Stimulated activated CD8-positive, alpha-beta memory T cell treated with anti-CD3 and anti-CD28 coated beads, Interleukin-15, amount 100 ng/mL, for 4 hours (primary cell): ENCODE data around the gene SCPEP1.
A peak's percentile ranks its signal among the peaks of the same experiment; 100 is the strongest.
"Not testable (repeated sequence)": the region's sequence is repeated elsewhere in the genome, so short reads cannot be mapped to it uniquely, and the experiment has no call there.

ENCODE experiments used
- DNase-seq, 2 donors: peaks; one replicate each; pipeline ENCODE4 v3.0.0-alpha.2; 2020; ENCODE audit warnings: low read depth in 2 of 2

The SCPEP1 gene, protein sequence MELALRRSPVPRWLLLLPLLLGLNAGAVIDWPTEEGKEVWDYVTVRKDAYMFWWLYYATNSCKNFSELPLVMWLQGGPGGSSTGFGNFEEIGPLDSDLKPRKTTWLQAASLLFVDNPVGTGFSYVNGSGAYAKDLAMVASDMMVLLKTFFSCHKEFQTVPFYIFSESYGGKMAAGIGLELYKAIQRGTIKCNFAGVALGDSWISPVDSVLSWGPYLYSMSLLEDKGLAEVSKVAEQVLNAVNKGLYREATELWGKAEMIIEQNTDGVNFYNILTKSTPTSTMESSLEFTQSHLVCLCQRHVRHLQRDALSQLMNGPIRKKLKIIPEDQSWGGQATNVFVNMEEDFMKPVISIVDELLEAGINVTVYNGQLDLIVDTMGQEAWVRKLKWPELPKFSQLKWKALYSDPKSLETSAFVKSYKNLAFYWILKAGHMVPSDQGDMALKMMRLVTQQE

DNA sequence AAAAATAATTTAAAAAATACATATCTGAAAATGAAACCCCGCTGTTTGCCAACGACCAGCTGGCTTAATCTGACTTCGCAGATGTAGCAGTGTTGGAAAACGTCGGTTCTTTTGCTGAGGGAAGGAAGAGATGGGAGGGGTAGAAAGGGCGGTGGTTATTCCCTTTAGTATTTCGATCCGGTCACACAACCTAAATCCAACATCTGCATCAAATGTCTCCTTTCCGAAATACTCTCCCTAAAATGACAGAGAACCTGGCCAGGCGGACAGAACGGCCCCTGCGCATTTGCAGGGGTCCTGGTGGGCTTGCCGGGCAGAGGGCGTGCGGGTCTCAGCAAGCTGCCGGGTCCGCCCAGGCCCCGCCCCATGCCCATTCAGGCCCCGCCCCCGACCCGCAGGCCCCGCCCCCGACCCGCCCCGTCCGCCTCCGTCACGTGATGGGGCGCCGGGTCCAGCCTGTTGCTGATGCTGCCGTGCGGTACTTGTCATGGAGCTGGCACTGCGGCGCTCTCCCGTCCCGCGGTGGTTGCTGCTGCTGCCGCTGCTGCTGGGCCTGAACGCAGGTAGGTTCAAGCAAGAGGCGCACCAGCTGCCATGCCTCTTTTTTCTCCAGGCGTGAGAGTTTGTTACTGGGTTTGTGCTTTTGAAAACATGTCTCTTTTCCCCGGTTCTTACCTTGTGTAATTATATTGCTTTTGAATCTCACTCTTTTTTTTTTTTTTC is at the start of gene SCPEP1:
Gene SCPEP1 (plus strand): TSS at position 459 of the 723 bp plus-strand sequence. CDS start 29 bp downstream, at position 488.
- DNase-seq, result peak; percentile 59 to 60

DNA sequence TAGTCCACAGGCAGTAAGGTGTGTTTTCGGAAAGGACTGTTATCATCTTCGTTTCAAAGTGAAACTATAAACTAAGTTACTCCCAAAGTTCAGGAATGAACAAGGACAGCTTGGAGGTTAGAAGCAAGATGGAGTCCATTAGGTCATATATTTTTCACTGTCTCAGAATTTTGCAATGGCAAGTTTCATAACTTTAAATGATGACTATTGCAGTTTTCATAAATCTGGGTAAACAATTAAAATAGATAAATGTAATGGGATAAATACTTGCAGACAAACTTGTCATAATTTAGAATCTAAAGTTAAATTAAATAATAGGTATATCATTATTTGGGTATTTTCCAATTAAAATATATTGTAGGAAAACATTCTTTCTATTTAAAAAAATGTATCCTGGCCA is 49.3 kb upstream of the SCPEP1 start:
- DNase-seq, result no peak

DNA sequence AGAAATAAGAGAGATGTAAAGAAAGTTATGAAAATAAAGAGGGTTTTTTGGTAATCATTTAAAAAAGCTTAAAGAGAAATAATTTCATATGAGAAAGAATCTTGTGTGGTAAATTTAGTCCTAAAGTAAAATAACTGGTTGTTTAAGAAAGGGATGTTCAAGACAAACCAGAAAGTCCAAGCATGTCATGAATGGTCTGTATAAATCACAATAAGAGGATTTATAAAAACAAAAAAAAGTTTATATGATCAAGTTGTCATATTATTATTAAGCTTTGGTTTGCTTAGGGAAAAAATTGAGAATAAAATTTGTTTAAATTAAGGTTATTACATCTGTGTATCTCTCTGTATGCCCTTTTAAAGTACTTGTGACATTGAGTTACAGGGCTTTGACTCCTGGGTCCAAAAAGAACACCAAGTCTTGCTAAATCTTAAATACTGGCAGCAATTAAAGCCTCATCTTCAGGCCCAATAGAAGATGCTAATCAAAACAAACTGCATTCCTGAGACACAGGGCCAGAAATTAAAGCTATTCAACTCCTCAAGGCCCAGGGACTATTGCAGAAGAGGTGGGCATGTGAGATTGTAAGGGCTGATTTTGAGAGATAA is 48.5 kb upstream of the SCPEP1 start:
- DNase-seq, result no peak

DNA sequence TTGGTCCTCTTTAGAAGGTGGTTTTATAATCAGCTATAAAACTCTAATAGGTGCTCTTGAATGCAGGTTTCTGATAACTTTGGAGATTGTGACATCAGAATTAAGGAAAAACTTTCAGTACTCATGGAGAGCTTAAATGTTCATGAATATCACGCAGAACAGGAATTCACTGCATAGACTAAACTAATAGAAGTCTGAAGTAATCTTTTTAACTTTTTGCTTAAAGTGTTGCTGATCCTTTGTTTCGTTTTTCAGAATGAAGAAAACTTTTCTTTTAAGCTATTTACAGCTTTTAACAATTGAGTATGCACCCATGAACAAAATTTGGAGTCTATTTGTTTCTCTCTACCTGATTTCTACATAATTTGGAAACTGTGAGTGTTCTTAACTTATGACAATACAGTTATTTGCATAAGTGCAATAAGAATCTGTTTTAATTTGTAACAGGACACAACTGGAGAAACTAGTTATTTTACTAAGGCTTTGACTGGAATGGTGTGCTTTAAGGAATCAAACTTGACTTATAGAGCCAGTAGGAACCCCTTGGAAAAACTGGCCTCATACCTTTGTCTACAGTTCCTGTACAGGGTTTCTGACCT is 47.1 kb upstream of the SCPEP1 start:
- DNase-seq, result no peak

DNA sequence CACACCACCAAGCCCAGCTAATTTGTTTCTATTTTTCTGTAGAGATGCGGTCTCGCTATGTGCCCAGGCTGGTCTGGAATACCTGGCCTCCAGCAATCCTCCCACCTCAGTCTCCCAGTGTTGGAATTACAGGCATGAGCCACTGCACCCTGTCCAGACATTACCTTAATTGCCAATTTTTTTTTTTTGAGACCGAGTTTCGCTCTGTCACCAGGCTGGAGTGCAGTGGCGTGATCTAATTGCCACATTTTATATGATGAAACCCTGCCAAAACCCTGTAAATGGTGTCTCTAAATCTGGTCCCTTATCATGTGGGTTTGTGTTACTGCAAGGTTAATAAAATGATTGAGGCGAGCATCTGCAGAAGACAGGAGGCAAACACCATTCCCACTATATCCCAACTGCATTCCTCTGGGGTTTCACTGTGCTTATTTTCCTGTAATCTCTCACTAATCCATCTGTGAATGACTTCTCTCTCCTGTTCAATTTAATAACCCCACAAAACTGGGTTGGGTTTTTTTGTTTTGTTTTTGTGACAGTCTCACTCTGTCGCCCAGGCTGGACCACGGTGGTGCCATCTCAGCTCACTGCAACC is 44.7 kb upstream of the SCPEP1 start:
- DNase-seq, result no peak

DNA sequence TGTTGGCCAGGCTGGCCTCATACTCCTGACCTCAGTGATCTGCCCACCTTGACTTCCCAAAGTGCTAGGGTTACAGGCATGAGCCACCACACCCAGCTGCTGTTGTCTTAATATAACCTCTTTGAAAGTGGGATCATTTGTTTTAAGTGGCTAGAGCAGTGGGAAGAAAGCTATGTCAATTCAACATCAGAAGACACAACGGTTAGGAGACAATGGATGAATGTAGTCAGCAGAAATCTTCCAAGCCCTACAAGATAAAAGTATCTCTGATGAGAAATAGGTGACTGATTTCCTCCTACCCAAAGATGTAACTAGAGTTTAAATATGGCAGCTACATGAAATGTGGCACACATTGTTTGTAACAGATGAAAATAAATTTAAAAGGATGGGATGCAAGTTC is 44.1 kb upstream of the SCPEP1 start:
- no peak for DNase-seq

DNA sequence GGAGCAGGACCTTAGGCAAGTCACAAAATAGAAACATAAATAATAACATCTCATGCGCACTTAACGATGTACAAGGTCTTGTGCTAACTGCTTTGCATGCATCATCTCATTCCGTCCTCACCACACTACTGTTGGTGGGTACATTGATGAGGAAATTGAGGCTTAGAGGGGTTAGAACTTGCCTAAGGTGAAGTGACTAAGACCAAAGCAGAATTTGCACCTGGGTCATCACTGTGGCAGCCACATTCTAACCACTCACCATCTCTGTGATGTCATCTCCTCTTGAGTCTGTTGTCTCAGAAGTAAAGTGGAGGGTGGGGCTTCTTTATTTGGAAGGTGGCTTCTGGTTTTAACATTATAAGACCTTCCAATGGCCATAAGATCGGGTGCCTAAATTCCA is 43.7 kb upstream of the SCPEP1 start:
- DNase-seq, result no peak

DNA sequence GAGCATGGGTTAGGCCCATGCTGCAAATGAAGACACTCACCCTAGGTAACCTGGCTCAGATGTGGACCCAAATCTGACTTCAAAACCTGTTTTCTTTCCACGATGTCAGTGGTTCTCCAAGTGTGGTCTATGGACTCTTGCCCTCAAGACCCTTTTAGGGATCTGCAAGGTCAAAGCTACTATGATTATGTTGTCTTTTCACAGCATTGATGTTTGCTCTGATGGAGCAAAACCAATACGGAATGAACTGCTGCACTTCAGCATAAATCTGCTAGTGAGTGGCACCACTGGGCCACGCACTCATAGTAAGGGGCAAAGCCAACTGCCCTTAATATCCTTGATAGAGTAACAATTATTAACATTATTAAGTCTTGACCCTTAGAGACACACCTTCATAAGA is 42.5 kb upstream of the SCPEP1 start:
- DNase-seq, result no peak

DNA sequence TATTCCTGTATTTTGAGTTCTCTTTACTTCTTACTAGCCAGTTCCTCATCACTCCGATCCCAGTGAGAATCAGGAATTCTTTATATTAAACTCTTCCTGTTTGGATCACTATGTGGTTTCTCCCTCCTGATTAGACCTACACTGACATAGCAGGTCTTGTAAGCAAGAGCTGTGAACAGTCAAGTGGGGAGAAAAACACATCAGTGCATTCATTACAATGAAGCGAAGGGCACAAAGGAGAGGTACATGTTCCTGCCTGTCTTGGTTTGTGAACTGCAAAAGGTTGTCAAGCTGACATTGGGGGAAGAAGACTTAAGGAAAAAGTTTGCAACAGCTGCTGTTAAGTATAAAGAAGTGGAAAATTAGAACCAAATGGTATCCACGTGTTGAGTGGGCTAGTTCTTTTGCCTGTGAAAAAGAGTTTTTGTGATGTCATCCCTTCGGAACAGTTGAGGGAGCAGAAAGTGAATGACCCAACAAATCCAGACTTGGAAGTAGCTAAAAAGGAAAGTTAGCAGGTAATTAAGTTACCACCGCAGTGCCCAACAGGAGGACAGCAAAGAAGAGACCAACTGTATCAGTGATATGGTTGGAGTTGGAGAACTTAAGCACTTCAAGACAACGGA is 41.1 kb upstream of the SCPEP1 start:
- DNase-seq, result no peak

DNA sequence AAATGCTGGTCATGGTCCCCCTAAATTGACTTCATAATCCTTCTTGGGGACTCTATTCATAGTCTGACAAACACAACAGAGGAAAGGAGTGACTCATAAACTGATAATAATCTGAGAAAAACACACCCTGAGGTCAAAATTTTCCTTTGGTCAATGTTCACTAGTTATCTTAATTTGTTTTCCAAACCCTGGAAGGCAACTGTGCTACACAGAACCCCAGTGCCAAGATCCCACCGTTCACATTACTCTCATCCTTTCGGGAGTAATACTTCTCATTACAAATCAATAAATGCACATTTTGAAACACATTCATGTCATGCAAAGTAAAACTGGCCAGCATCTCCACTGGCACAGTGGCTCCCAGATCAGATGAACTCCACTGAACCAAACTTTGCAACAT is 40.2 kb upstream of the SCPEP1 start:
- DNase-seq, result no peak

DNA sequence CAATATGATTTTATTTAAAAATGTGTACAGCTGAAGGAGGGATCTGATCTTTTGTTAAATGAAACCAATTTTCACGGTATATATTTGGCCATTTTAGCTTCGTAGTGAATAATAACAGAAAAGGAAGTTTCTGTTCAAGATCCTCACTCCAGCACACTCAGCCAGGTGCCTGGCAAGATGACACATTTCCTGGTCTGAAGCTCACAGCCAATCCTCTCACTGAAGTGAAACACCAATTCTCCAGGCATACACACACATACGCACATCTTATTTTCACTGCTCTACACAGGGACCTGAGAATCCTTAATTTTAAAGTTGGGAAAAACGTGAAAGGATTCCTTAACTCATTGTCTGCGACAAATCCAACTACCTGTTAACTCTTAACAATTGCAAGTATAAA is 39.7 kb upstream of the SCPEP1 start:
- DNase-seq, result not testable (repeated sequence)

DNA sequence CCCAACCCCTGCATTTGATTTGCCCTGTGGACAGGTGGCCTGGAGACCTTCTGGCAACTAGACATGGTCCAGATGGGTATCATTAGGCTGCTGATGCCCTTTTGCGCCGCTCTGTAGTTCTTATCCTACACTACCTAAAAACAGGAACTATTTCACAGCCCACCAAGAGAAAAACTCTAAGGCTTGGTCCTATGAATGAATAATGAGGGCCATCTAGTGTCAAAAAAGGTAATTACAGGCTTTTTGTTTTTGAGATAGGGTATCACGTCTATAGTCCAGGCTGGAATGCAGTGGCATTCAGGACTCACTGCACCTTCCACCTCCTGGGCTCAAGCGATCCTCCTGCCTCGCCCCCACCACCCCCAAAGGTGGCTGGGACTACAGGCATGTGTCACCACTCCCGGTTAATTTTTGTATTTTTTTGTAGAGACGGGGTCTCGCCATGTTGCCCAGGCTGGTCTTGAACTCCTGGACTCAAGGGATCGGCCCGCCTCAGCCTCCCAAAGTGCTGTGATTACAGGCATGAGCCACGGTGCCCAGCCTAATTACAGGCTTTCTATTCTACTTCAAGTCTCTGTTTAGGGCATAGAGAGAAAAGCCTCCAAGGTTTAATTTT is 38.0 kb upstream of the SCPEP1 start:
- DNase-seq, result no peak

DNA sequence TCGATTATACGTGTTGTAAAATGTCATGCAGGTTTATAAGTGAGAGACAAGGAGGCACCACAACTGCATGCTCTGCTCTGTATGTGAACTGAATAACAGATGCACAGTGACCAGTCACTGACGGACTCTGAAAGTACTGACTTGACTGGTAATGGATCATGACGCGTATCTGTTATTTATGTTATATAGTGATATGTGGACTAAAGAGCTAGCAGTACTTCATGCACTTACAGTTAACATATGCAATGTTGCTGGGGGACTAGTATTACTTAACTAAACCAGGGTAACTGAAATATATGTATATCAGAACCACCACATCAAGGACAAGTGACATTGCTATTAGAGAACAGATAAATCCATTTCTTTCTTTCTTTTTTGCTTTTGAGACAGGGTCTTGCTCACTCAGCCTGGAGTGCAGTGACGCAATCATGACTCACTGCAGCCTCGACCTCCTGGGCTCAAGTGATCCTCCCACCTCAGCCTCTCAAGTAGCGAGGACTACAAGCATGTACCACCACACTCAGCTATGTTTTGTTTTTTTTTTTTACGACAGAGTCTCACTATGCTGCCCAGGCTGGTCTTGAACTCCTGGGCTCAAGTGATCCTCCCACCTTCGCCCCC is 34.3 kb upstream of the SCPEP1 start:
- DNase-seq, result no peak

DNA sequence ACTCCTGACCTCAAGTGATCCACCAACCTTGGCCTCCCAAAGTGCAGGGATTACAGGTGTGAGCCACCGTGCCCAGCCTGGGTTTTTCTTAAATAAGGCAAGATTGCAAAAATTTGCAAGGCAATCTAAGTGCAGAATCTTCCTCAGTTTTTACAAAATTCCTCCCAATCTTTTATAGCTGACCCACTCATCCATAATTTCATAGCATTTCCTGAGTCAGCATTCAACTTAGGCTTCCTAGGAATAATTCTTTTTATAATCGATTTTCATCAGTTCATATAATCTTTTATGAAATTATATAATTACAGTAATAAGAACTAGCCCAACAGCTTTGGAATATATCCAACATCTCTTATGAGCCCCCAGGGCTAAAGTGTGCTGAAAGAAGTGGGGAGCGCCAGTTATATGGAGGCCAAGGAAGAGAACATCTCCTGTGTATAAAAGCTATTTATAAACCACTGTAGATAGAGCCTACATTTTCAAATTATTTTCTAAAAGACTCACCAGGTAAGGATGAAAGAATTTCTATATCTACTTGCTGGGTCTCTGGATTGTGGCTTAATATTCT is 31.9 kb upstream of the SCPEP1 start:
- DNase-seq, result no peak

DNA sequence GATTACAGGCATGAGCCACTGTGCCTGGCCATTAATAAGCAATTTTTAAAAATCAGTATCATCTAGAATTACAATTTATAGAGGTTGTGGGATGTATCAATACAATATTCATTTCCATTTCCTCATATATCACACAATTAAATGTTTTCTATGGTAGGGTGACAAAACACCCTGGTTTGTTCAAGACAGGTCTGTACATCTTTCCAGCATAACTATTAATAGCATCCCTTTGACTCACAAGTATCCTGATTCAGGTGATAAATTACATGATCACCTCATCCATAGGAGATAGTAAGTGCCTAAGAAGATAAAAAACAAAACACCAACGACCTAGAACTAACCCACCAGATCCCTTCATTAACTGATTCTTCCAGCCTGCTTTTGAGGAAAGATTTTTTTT is 30.2 kb upstream of the SCPEP1 start:
- DNase-seq, result no peak

DNA sequence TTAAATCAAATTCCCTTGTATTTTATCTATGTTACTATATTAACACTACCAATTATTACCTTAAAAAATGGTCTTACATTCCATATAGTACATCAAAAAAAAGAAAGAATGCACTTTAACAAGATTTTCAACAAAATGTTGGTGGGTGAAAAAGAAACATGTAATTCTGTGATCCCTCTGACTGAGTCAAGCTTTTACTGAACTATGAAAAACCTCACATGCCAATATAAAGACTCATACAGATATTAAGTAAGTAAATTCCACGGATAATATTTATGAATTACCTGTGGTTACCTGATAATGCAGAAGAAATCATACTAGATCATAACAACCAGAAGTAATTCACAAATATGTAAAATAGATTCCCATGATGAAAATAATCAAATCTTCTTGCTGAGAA is 29.4 kb upstream of the SCPEP1 start:
- DNase-seq, result no peak

DNA sequence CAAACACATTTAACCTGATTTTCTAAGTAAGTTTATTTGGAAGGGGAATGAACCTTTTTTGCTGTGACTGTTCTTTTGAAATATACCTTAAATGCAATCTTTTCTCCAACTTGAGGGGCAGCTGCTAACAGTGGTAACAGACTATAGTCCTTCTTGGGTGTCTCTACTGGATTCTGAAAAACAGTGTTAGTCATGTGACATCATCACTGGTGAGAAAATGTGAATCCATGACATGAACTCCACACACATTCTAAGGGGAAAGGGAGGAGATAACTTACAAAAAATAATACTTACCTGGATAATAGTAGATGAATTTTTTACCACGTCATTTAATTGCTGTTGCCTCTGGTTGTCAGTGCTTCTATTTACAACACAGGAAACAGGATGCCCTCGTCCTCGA is 28.3 kb upstream of the SCPEP1 start:
- DNase-seq, result no peak

DNA sequence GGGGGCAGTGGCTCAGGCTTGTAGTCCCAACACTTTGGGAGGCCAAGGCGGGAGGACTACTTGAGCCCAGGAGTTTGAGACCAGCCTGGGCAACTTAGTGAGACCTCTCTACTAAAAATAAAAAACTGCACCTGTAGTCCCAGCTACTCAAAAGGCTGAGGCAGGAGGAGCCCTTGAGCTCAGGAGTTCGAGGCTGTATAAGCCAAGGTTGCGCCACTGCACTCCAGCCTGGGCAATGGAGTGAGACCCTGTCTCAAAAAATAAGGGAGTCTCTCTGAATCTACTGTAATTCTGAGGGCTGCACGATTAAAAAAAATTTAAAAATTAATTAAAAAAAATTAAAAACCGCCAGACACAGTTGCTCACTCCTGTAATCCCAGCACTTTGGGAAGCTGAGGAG is 20.9 kb upstream of the SCPEP1 start:
- no peak for DNase-seq

DNA sequence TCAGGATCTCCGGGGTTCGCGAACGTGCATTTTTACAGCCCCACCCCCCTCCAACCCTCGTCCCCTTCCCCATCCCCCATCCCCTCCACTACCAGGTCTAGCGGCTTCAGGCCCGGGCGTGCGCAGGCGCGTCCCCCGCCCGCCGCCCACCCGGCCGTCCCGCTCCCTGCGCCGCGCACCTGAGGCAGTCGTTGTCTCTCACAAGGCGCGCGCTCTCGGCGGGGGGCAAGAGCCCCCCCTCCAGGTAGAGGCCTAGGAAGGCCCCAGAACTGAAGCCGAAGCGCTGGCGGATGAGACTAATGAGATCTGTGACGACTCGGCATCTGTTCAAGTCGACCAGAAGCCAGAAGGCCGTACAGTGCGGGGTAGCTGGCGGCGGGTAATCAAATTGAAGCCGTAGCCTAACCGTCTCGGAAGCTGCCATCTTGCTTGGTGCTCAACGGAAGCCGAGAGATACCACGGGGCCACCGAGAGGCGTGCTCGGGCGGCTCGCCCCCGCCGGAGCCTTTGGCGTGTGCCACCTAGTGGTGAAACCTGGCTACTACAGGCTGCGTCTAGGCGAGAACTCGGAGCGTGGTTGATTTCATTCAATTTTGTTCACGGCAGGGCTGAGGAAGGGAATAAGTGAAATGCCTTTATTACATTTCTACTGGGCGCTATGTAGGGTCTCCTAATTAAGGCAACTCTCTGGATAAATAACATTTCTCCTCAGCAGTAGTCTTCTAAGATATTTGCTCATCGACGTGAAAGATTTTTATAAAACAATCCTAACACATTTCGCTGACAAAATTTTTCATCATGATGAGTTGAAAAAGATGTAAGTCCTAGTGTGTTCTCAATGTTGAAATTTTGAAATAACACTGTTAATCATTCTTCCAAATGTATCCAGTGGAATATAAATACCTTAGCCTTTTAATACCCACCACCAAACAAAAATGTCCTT is 17.1 kb upstream of the SCPEP1 start, which contains the start of gene COIL:
Gene COIL (minus strand): TSS at position 455 of the 943 bp plus-strand sequence. CDS start 31 bp downstream, at position 424.
- DNase-seq, result peak; percentile 76 to 84
